ENCODE measurements around the gene KLC4. TPM values are rescaled to one million over a fixed set of nuclear protein-coding genes. Genes with fewer than 3 reads are reported as not detected.
"Not testable (repeated sequence)": the region's sequence is repeated elsewhere in the genome, so short reads cannot be mapped to it uniquely, and the experiment has no call there.

Gene KLC4
- total RNA-seq, 1 donor from 2014 or later = 12.6 TPM

DNA sequence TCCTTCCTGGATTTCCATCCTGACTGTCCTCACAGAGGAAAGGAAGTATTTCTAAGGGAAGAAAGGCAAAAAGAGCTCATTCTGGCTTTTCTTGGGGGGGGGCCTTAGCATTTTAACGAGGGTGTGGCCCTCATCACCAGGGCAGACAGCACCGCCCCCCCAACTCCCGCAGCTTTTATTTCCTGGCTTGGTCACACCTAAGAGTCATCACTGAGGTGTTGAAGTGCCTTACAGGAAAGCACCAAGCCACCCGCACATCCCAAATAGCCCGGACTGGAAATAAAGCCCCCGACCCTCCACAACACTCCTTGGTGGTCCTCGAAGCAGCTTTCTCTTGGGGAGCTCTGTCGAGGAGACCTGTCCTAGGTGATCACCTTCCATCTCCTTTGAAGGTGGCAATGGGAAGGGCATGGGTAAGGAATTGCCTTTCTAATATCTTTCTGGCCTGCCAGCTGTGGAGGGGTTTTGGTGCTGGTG is 17.9 kb downstream of the KLC4 start:
- no peak overlapping the region for H3K27ac Mint-ChIP-seq
- Histone ChIP-seq H3K9me3 (ENCODE audit: low read depth) (no peaks in the 10 kb centered on the region), H2AFZ (replicated peaks) (no peak overlapping the region), H3K36me3 (no peaks in the 10 kb centered on the region), H3K79me2 (ENCODE audit: low read depth) (peaks cover 61% of the 10 kb centered on the region), H3F3A (ENCODE audit: low read depth) (peaks cover 18% of the 10 kb centered on the region), H3K4me2 (peak overlapping the region; percentile 96), H3K4me3 (peak overlapping the region; percentile 99), H3K27ac (no peak overlapping the region), H4K20me1 (ENCODE audit: low read depth) (peaks cover 55% of the 10 kb centered on the region), H3K27me3 (no peaks in the 10 kb centered on the region), H3K4me1 (peaks cover 28% of the 10 kb centered on the region), H3K9ac (peak overlapping the region; percentile 82)
- no peaks in the 10 kb centered on the region for H3K9me3 Mint-ChIP-seq
- H3K27me3 Mint-ChIP-seq (ENCODE audit: insufficient read depth, low read depth) = peaks cover 5% of the 10 kb centered on the region
- H3K4me1 Mint-ChIP-seq = peaks cover 35% of the 10 kb centered on the region
- H3K4me3 Mint-ChIP-seq = peak overlapping the region; percentile 91
- TF ChIP-seq EZH2 (IDR thresholded peaks at IDR 0.05) = no peak
- DNase-seq (ENCODE audit: low spot score) = no peak
- H3K36me3 Mint-ChIP-seq = peaks cover 11% of the 10 kb centered on the region

DNA sequence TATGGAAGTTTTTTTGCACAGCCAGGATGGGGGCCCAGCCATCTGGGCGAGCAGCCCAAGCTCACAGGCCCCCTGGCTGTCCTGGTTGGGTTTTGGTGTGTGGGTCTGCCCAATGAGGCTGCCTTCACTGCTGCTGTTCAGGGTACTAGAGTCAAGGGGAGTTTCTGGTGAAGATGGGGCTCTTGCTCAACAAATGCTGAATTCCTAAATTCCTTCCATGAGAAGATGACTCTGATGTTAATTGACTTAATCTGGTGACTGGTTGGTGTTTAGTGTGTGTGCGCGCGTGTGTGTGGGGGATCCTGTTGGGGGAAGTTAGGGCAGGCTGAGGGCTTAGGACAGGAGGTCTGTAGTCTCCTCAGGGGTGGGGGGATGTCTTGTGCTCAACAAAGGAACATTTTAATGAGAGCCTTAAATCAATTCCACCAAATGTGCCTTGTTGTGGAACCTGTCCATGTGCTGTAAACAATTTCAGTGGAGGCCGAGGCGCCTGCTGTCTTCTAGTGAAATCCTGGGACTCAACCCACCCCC is 18.6 kb downstream of the KLC4 start:
- H3K27ac ChIP-seq = no peak overlapping the region
- TF ChIP-seq EZH2phosphoT487 (IDR thresholded peaks at IDR 0.05) (no peak), EZH2 (IDR thresholded peaks at IDR 0.05) (no peak), CTCF (IDR thresholded peaks at IDR 0.05) (no peak)
- DNase-seq (ENCODE audit: low spot score) = peak; percentile 39

GRCh38 chr6:43078691-43079090 is 19.3 kb downstream of the KLC4 start:
- no peak overlapping the region for H3K27ac Mint-ChIP-seq
- H3K4me1 Mint-ChIP-seq = peaks cover 39% of the 10 kb centered on the region
- Histone ChIP-seq H3K27me3 (no peaks in the 10 kb centered on the region), H3K4me2 (peak overlapping the region; percentile 96), H3F3A (ENCODE audit: low read depth) (peaks cover 18% of the 10 kb centered on the region), H2AFZ (replicated peaks) (no peak overlapping the region), H3K9ac (no peak overlapping the region), H3K79me2 (ENCODE audit: low read depth) (peaks cover 74% of the 10 kb centered on the region), H3K36me3 (no peaks in the 10 kb centered on the region), H3K9me3 (ENCODE audit: low read depth) (no peaks in the 10 kb centered on the region), H4K20me1 (ENCODE audit: low read depth) (peaks cover 68% of the 10 kb centered on the region), H3K27ac (no peak overlapping the region), H3K4me3 (no peak overlapping the region), H3K4me1 (peaks cover 28% of the 10 kb centered on the region)
- no peaks in the 10 kb centered on the region for H3K9me3 Mint-ChIP-seq
- TF ChIP-seq EZH2 (IDR thresholded peaks at IDR 0.05) (no peak), CTCF (IDR thresholded peaks at IDR 0.05) (no peak), EZH2phosphoT487 (IDR thresholded peaks at IDR 0.05) (no peak)
- no peak for DNase-seq (ENCODE audit: low spot score)
- H3K4me3 Mint-ChIP-seq = peak overlapping the region; percentile 67
- H3K27me3 Mint-ChIP-seq (ENCODE audit: insufficient read depth, low read depth) = peaks cover 7% of the 10 kb centered on the region
- H3K36me3 Mint-ChIP-seq = peaks cover 7% of the 10 kb centered on the region

More for the DNA sequence above, 18.6 kb downstream of the KLC4 start:
- peaks cover 62% of the 10 kb centered on the region for H4K20me1 ChIP-seq (ENCODE audit: low read depth)
- H3K27me3 ChIP-seq = no peaks in the 10 kb centered on the region
- H3K4me2 ChIP-seq = peak overlapping the region; percentile 96
- H3K27me3 Mint-ChIP-seq (ENCODE audit: insufficient read depth, low read depth) = peaks cover 5% of the 10 kb centered on the region
- peak overlapping the region; percentile 91 for H3K4me3 Mint-ChIP-seq
- peaks cover 7% of the 10 kb centered on the region for H3K36me3 Mint-ChIP-seq
- H3K9me3 ChIP-seq (ENCODE audit: low read depth) = no peaks in the 10 kb centered on the region
- peaks cover 35% of the 10 kb centered on the region for H3K4me1 Mint-ChIP-seq
- peaks cover 18% of the 10 kb centered on the region for H3F3A ChIP-seq (ENCODE audit: low read depth)
- no peak overlapping the region for H3K9ac ChIP-seq
- H3K4me3 ChIP-seq = peak overlapping the region; percentile 99
- H3K36me3 ChIP-seq = no peaks in the 10 kb centered on the region
- peak overlapping the region; percentile 0 for H3K27ac Mint-ChIP-seq
- no peak overlapping the region for H2AFZ ChIP-seq (replicated peaks)
- H3K9me3 Mint-ChIP-seq = no peaks in the 10 kb centered on the region
- peaks cover 28% of the 10 kb centered on the region for H3K4me1 ChIP-seq
- peaks cover 68% of the 10 kb centered on the region for H3K79me2 ChIP-seq (ENCODE audit: low read depth)

- Histone ChIP-seq H3K4me3 (no peak overlapping the region), H3K27me3 (no peaks in the 10 kb centered on the region), H2AFZ (replicated peaks) (no peak overlapping the region), H3K4me1 (peaks cover 16% of the 10 kb centered on the region), H3K79me2 (ENCODE audit: low read depth) (peaks cover 98% of the 10 kb centered on the region), H3K9me3 (ENCODE audit: low read depth) (no peaks in the 10 kb centered on the region), H3K36me3 (no peaks in the 10 kb centered on the region), H3F3A (ENCODE audit: low read depth) (peaks cover 12% of the 10 kb centered on the region), H3K9ac (no peak overlapping the region), H4K20me1 (ENCODE audit: low read depth) (peaks cover 77% of the 10 kb centered on the region), H3K27ac (no peak overlapping the region), H3K4me2 (no peak overlapping the region)
- TF ChIP-seq CTCF (IDR thresholded peaks at IDR 0.05) (no peak), EZH2phosphoT487 (IDR thresholded peaks at IDR 0.05) (no peak), EZH2 (IDR thresholded peaks at IDR 0.05) (no peak)
- Mint-ChIP-seq H3K36me3 (peaks cover 5% of the 10 kb centered on the region), H3K27ac (no peak overlapping the region), H3K4me1 (peaks cover 26% of the 10 kb centered on the region), H3K27me3 (ENCODE audit: insufficient read depth, low read depth) (peaks cover 7% of the 10 kb centered on the region), H3K4me3 (no peak overlapping the region), H3K9me3 (no peaks in the 10 kb centered on the region)
- no peak for DNase-seq (ENCODE audit: low spot score)
Measured at GRCh38 chr6:43081043-43081442, 21.6 kb downstream of the KLC4 start.

GRCh38 chr6:43081922-43082321 is 22.5 kb downstream of the KLC4 start:
- not testable (repeated sequence) for H3K36me3 Mint-ChIP-seq; H3K4me3 Mint-ChIP-seq; H3K27me3 Mint-ChIP-seq (ENCODE audit: insufficient read depth, low read depth); H3K9me3 ChIP-seq (ENCODE audit: low read depth); H3K36me3 ChIP-seq; H3K9ac ChIP-seq; DNase-seq (ENCODE audit: low spot score); H3K4me3 ChIP-seq; H2AFZ ChIP-seq (replicated peaks); H3F3A ChIP-seq (ENCODE audit: low read depth); H3K9me3 Mint-ChIP-seq; H3K27ac ChIP-seq; H3K27ac Mint-ChIP-seq; H3K27me3 ChIP-seq; H3K4me2 ChIP-seq
- peaks cover 16% of the 10 kb centered on the region for H3K4me1 ChIP-seq
- H4K20me1 ChIP-seq (ENCODE audit: low read depth) = peaks cover 76% of the 10 kb centered on the region
- H3K79me2 ChIP-seq (ENCODE audit: low read depth) = peaks cover 100% of the 10 kb centered on the region
- H3K4me1 Mint-ChIP-seq = peaks cover 28% of the 10 kb centered on the region

Data from neural progenitor cell (in vitro differentiated cells).